G401 (cell line): Measurements from ENCODE around the gene COG4. TPM values are rescaled to one million over a fixed set of nuclear protein-coding genes. Genes with fewer than 3 reads are reported as not detected.
A peak's percentile ranks its signal among the peaks of the same experiment; 100 is the strongest.

ENCODE experiments used
- DNase-seq: peaks from one replicate; pipeline ENCODE4 v3.0.0-alpha.2; 2015; ENCODE audit warnings: low spot score
- in situ Hi-C: cut with HindIII; loops from 2 replicates; pipeline ENCODE4 v1.10.0; 2016; ENCODE audit warnings: low sequenced_read_pairs, mixed read lengths
- total RNA-seq: library from RNA; depleted of rRNA; stranded (reverse); fragments of >200 nt; shearing (Covaris generic); gene quantifications from 2 replicates; pipeline ENCODE4 v1.2.3, GENCODE V29; 2014; rRNA removed

The COG4 gene
- total RNA-seq, 1 experiment from 2014 or later: 97.0 TPM

- in situ Hi-C loops: no loop called here
- peak; percentile 97 for DNase-seq
These were observed 84.1 kb downstream of the COG4 start, which contains the start of gene ST3GAL2 for GRCh38 chr16:70438969-70439862. TSS of gene ST3GAL2 (minus strand) at chr16:70439100. CDS start at chr16:70398530, 40,570 bp downstream.

- DNase-seq: no peak
- in situ Hi-C loops: no loop called here
These were observed 84.8 kb downstream of the COG4 start for GRCh38 chr16:70438585-70438968.

GRCh38 chr16:70437582-70438557 lies 85.5 kb downstream of the COG4 start:
- in situ Hi-C loops: no loop called here
- DNase-seq: peak; percentile 49

GRCh38 chr16:70437017-70437581 lies 86.3 kb downstream of the COG4 start:
- in situ Hi-C loops: no loop called here
- peak; percentile 32 for DNase-seq

- in situ Hi-C loops: no loop called here
- DNase-seq: no peak
These were observed 88.7 kb downstream of the COG4 start for GRCh38 chr16:70434484-70435260.

GRCh38 chr16:70433458-70434103 lies 89.8 kb downstream of the COG4 start:
- no peak for DNase-seq

GRCh38 chr16:70432723-70433457 lies 90.5 kb downstream of the COG4 start:
- no peak for DNase-seq
- in situ Hi-C loops: no loop called here

More at GRCh38 chr16:70433458-70434103, 89.8 kb downstream of the COG4 start:
- in situ Hi-C loops: no loop called here

- DNase-seq: no peak
- in situ Hi-C loops: no loop called here
These were observed 91.0 kb downstream of the COG4 start for GRCh38 chr16:70432356-70432722.

- no peak for DNase-seq
- in situ Hi-C loops: no loop called here
These were observed 92.5 kb downstream of the COG4 start for GRCh38 chr16:70430667-70431536.

Other genes with a start within 250 kb of the COG4 start
- 73.5 and 95.4 TPM in 2 replicates for gene AARS1, start 234.0 kb downstream of the COG4 start, total RNA-seq
- gene DDX19B, start 224.4 kb downstream of the COG4 start, total RNA-seq: 40.9 and 65.2 TPM in 2 replicates
- gene DDX19A, start 176.7 kb downstream of the COG4 start, total RNA-seq: 39.3 and 69.5 TPM in 2 replicates
- gene ST3GAL2, start 84.5 kb downstream of the COG4 start, total RNA-seq: 32.7 and 35.9 TPM in 2 replicates
- gene FCSK, start 69.0 kb downstream of the COG4 start, total RNA-seq: 12.9 and 15.8 TPM in 2 replicates
- gene SF3B3, start 262 bp upstream of the COG4 start, total RNA-seq: 43.6 and 98.0 TPM in 2 replicates
- gene IL34, start 123.0 kb upstream of the COG4 start, total RNA-seq: 3.4 and 5.1 TPM in 2 replicates
- 15.6 and 46.7 TPM in 2 replicates for gene MTSS2, start 162.5 kb upstream of the COG4 start, total RNA-seq